ENCODE measurements around the gene SLC22A15.

DNA sequence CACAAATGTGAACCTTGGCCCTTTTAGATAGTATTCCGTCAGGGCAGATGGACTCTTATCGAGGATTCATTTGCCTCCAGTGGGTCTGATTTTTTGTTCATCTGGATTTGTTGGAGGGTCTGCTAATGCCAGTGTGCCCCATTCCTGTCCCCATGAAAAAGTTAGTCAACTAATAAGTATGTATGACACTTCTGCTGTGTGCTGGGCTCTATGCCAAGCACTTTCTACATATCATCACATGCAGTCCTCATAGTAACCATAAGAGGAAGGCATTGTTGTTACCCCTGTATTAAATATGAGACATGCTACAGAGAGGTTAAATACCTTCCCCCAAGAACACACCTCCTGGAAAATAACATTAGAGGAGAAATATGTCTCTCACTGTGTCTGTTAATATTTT, 88.3 kb downstream of the SLC22A15 start:
- TF ChIP-seq, protein P1, sequence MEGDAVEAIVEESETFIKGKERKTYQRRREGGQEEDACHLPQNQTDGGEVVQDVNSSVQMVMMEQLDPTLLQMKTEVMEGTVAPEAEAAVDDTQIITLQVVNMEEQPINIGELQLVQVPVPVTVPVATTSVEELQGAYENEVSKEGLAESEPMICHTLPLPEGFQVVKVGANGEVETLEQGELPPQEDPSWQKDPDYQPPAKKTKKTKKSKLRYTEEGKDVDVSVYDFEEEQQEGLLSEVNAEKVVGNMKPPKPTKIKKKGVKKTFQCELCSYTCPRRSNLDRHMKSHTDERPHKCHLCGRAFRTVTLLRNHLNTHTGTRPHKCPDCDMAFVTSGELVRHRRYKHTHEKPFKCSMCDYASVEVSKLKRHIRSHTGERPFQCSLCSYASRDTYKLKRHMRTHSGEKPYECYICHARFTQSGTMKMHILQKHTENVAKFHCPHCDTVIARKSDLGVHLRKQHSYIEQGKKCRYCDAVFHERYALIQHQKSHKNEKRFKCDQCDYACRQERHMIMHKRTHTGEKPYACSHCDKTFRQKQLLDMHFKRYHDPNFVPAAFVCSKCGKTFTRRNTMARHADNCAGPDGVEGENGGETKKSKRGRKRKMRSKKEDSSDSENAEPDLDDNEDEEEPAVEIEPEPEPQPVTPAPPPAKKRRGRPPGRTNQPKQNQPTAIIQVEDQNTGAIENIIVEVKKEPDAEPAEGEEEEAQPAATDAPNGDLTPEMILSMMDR (IDR thresholded peaks at IDR 0.05), result no peak
- TF ChIP-seq EP300 (IDR thresholded peaks at IDR 0.05), result no peak

Data from esophagus muscularis mucosa (tissue), 3 donors.